Brain microvascular endothelial cell (primary cell): ENCODE data around the gene HMCN1.

Experiments used
- DNase-seq: peaks from one replicate; pipeline ENCODE4 v3.0.0-alpha.2; 2020
- H3K27ac ChIP-seq: fragments of 250-450 bp; sonication (Bioruptor Pico); 2 replicates; pipeline ENCODE4 v1.5.1; 2020; ENCODE audit warnings: mild to moderate bottlenecking, moderate library complexity
- H3K27me3 ChIP-seq: fragments of 250-450 bp; sonication (Bioruptor Pico); replicated peaks from 2 replicates; pipeline ENCODE4 v1.5.1; 2020; ENCODE audit warnings: mild to moderate bottlenecking
- H3K36me3 ChIP-seq: fragments of 250-450 bp; sonication (Bioruptor Pico); replicated peaks from 2 replicates; pipeline ENCODE4 v1.5.1; 2020; ENCODE audit warnings: mild to moderate bottlenecking
- H3K4me3 ChIP-seq: 2 replicates; pipeline ENCODE4 v1.5.1; 2011; ENCODE audit warnings: low read depth, mild to moderate bottlenecking, control low read depth, low read length, moderate library complexity
- in situ Hi-C: cut with HindIII; loops from 2 replicates; pipeline ENCODE4 v1.10.0; 2017; ENCODE audit warnings: low sequenced_read_pairs, low pct_ligation_motif_present
- TF ChIP-seq, protein P1 (sequence below): IDR thresholded peaks from 2 replicates; pipeline ENCODE4 v1.5.1; 2011; ENCODE audit warnings: low read depth, mild to moderate bottlenecking, moderate library complexity, low read length, control low read depth, inconsistent platforms; ENCODE audit errors: missing control alignments

Gene HMCN1

DNA sequence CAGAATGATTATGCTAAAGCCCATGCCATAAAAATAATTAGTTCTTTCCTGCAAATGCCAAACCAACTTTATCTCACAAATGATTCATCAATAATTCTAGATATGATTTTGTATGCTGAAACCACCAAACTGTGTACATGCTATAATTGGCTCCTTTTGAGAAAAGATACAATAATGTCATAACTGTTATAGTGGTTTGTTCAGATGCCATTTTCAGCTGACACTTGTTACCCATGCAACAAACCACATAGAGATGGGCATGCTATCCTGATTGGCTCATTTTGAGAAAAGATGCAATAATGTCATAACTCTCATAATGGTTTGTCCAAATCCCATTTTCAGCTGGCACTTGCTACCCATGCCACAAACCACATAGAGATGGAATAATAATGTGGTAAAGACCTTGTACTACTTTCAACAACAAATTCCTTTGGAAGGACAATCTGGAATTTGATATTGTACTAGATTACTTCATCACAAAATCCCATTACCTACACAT lies 357.1 kb downstream of the HMCN1 start:
- Histone ChIP-seq H3K36me3 (no peaks in the 10 kb centered on the region), H3K27ac (no peak overlapping the region), H3K4me3 (no peak overlapping the region), H3K27me3 (no peaks in the 10 kb centered on the region)
- TF ChIP-seq, protein P1, sequence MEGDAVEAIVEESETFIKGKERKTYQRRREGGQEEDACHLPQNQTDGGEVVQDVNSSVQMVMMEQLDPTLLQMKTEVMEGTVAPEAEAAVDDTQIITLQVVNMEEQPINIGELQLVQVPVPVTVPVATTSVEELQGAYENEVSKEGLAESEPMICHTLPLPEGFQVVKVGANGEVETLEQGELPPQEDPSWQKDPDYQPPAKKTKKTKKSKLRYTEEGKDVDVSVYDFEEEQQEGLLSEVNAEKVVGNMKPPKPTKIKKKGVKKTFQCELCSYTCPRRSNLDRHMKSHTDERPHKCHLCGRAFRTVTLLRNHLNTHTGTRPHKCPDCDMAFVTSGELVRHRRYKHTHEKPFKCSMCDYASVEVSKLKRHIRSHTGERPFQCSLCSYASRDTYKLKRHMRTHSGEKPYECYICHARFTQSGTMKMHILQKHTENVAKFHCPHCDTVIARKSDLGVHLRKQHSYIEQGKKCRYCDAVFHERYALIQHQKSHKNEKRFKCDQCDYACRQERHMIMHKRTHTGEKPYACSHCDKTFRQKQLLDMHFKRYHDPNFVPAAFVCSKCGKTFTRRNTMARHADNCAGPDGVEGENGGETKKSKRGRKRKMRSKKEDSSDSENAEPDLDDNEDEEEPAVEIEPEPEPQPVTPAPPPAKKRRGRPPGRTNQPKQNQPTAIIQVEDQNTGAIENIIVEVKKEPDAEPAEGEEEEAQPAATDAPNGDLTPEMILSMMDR: no peak
- in situ Hi-C loops: no loop called here
- no peak for DNase-seq

DNA sequence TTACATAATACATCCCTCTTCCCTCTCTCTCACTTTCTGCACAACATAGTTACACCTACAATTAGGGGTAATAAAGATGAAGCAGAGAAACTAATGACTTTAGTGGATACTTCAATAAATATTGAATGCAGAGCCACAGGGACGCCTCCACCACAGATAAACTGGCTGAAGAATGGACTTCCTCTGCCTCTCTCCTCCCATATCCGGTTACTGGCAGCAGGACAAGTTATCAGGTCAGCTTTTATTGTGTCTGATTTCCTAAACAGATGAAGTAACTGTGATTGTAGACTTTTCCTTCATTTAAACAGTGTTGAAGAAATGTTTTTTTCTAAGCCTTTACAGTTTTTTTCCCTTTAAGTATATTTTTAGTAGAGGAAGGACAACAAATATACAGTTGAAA lies 359.2 kb downstream of the HMCN1 start:
- H3K4me3 ChIP-seq: no peak overlapping the region
- in situ Hi-C loops: no loop called here
- peak; percentile 29 for DNase-seq
- no peaks in the 10 kb centered on the region for H3K27me3 ChIP-seq
- TF ChIP-seq, protein P1: no peak
- H3K27ac ChIP-seq: no peak overlapping the region
- H3K36me3 ChIP-seq: no peaks in the 10 kb centered on the region

DNA sequence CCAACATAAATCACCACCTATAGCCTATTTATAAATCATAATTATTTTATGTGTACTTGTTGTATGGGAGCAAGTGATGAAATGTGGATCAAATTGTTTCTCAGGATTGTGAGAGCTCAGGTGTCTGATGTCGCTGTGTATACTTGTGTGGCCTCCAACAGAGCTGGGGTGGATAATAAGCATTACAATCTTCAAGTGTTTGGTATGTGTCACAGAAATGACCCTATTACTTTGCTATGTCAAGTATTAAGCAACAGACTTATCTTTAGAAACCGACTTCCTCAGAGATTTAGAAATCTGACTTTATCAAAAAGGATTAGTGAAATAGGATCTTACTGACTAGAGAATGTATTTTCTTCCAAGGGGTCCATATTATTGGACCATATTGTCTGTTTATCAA lies 360.0 kb downstream of the HMCN1 start:
- DNase-seq: peak; percentile 36
- TF ChIP-seq, protein P1: no peak
- no peak overlapping the region for H3K4me3 ChIP-seq
- in situ Hi-C loops: no loop called here
- H3K27ac ChIP-seq: peak overlapping the region; percentile 5
- no peaks in the 10 kb centered on the region for H3K36me3 ChIP-seq
- no peaks in the 10 kb centered on the region for H3K27me3 ChIP-seq

DNA sequence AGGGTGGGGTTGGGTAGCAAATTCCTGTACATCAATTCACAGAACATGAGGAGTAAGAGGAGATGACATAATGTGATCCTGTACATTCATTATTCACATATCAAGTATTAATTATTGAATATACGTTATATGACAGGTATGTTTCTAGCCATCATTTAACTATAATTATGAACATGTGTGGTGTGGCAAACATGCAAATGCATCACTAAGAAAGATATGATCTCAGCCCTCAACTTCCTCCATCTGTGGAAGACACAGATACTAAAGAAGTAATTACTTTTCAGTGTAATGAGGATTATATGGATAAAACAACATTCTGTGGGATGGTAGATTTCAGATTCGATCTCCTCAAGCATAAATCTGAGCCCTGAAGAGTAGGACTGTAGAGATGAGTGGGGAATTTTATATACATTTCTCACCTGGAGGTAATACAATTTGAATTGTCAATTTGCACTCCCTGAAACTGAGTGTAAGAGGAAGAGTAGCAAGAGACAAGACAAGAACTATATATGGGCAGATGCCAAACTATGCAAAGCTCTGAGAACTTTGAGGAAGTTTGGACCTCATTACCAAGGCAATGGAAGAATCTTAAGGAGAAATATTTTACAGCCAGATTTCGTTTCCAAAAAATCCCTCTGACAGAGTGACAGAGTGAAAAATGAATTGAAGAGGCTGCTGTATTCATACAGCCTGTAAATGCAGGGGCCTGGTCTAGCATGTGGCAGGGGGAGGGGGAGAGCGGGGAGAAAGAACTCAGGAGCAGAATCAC lies 365.3 kb downstream of the HMCN1 start:
- Histone ChIP-seq H3K4me3 (no peak overlapping the region), H3K27me3 (no peaks in the 10 kb centered on the region), H3K27ac (no peak overlapping the region), H3K36me3 (no peaks in the 10 kb centered on the region)
- in situ Hi-C loops: no loop called here
- TF ChIP-seq, protein P1: no peak
- no peak for DNase-seq

DNA sequence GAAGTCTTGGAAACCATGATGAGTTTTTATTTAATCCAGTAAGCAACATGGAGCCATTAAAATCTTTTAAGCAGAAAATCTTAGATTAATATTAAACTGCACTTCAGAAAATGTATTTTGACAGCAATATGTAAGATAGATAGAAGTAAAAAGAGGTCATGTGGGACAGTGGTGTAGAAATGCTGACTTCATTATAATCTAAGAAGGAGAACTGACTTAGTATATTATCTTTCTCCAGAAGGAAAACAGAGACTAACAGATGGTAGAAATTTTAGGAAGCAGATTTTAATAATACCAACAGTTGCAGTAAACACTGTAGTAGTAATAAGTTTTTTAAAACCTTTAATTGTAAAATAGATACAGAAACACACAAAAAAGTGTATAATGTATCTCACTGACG lies 367.9 kb downstream of the HMCN1 start:
- Histone ChIP-seq H3K27ac (peak overlapping the region; percentile 29), H3K36me3 (no peaks in the 10 kb centered on the region), H3K27me3 (no peaks in the 10 kb centered on the region), H3K4me3 (no peak overlapping the region)
- in situ Hi-C loops: no loop called here
- no peak for DNase-seq
- TF ChIP-seq, protein P1: no peak
